SK-N-SH treated with all-trans-retinoic acid at 6 μM for 48 hours (cell line): ENCODE data around the gene DNAH3.

Experiments
- ATAC-seq: fragments of 200-7000 bp; cut with Tn5 transposase; 3 replicates; pipeline ENCODE4 v1.9.1; 2020; ENCODE audit warnings: mild to moderate bottlenecking, moderate library complexity
- ARNTL ChIP-seq: fragments of 450-650 bp; formaldehyde crosslinking; IDR thresholded peaks from 2 replicates; pipeline ENCODE4 v1.5.0; 2020; ENCODE audit warnings: low read depth, mild to moderate bottlenecking, moderate library complexity, borderline replicate concordance
- CREB5 ChIP-seq: fragments of 250-450 bp; sonication (Bioruptor Pico); IDR thresholded peaks from 2 replicates; pipeline ENCODE4 v1.5.1; 2020; ENCODE audit warnings: low read depth, mild to moderate bottlenecking, moderate library complexity
- CSDC2 ChIP-seq: fragments of 250-450 bp; sonication (Bioruptor Pico); IDR thresholded peaks from 2 replicates; pipeline ENCODE4 v1.5.0; 2020; ENCODE audit warnings: mild to moderate bottlenecking, moderate library complexity
- CSRNP3 ChIP-seq: fragments of 250-450 bp; sonication (Bioruptor Pico); IDR thresholded peaks from 2 replicates; pipeline ENCODE4 v1.5.1; 2021; ENCODE audit warnings: mild to moderate bottlenecking, moderate library complexity
- GLIS3 ChIP-seq: fragments of 250-450 bp; sonication (Bioruptor Pico); IDR thresholded peaks from 2 replicates; pipeline ENCODE4 v1.5.0; 2020; ENCODE audit warnings: mild to moderate bottlenecking, moderate library complexity
- ISL1 ChIP-seq: fragments of 250-450 bp; sonication (Bioruptor Pico); IDR thresholded peaks from 2 replicates; pipeline ENCODE4 v2.1.2; 2022; ENCODE audit warnings: mild to moderate bottlenecking, moderate library complexity
- OSR1 ChIP-seq: fragments of 250-450 bp; sonication (Bioruptor Pico); IDR thresholded peaks from 2 replicates; pipeline ENCODE4 v1.8.0; 2022; ENCODE audit warnings: moderate library complexity, mild to moderate bottlenecking, inconsistent platforms
- POU6F1 ChIP-seq: fragments of 250-450 bp; sonication (Bioruptor Pico); IDR thresholded peaks from 2 replicates; pipeline ENCODE4 v1.8.0; 2021; ENCODE audit warnings: low read depth, mild to moderate bottlenecking, moderate library complexity, borderline replicate concordance
- PPARA ChIP-seq: fragments of 250-450 bp; sonication (Bioruptor Pico); IDR thresholded peaks from 2 replicates; pipeline ENCODE4 v1.5.0; 2020; ENCODE audit warnings: mild to moderate bottlenecking, borderline replicate concordance
- RARB ChIP-seq: fragments of 250-450 bp; sonication (Bioruptor Pico); IDR thresholded peaks from 2 replicates; pipeline ENCODE4 v1.8.0; 2021; ENCODE audit warnings: mild to moderate bottlenecking, moderate library complexity
- SNAI2 ChIP-seq: fragments of 250-450 bp; sonication (Bioruptor Pico); IDR thresholded peaks from 2 replicates; pipeline ENCODE4 v1.5.0; 2020; ENCODE audit warnings: mild to moderate bottlenecking, moderate library complexity
- TCF4 ChIP-seq: fragments of 250-450 bp; sonication (Bioruptor Pico); IDR thresholded peaks from 2 replicates; pipeline ENCODE4 v1.8.0; 2021; ENCODE audit warnings: mild to moderate bottlenecking, moderate library complexity, borderline replicate concordance
- TOX ChIP-seq: fragments of 250-450 bp; sonication (Bioruptor Pico); IDR thresholded peaks from 2 replicates; pipeline ENCODE4 v1.8.0; 2021; ENCODE audit warnings: mild to moderate bottlenecking, moderate library complexity, borderline replicate concordance
- TSHZ2 ChIP-seq: fragments of 250-450 bp; sonication (Bioruptor Pico); IDR thresholded peaks from 2 replicates; pipeline ENCODE4 v1.5.0; 2020; ENCODE audit warnings: mild to moderate bottlenecking, moderate library complexity
- ZC3H10 ChIP-seq: fragments of 250-450 bp; sonication (Bioruptor Pico); IDR thresholded peaks from 2 replicates; pipeline ENCODE4 v1.5.1; 2021; ENCODE audit warnings: mild to moderate bottlenecking, moderate library complexity
- ZFP3 ChIP-seq: fragments of 250-450 bp; sonication (Bioruptor Pico); IDR thresholded peaks from 2 replicates; pipeline ENCODE4 v1.5.0; 2020; ENCODE audit warnings: mild to moderate bottlenecking, moderate library complexity
- ZNF565 ChIP-seq: fragments of 450-650 bp; formaldehyde crosslinking; conservative IDR thresholded peaks from 2 replicates; pipeline ENCODE4 v1.5.0; 2020; ENCODE audit warnings: low read depth, mild to moderate bottlenecking, moderate library complexity
- ZNF70 ChIP-seq: fragments of 450-650 bp; formaldehyde crosslinking; IDR thresholded peaks from 2 replicates; pipeline ENCODE4 v1.5.0; 2020; ENCODE audit warnings: mild to moderate bottlenecking, moderate library complexity
- ZNF8 ChIP-seq: fragments of 450-650 bp; formaldehyde crosslinking; IDR thresholded peaks from 2 replicates; pipeline ENCODE4 v1.5.0; 2020; ENCODE audit warnings: mild to moderate bottlenecking, moderate library complexity

DNAH3 gene

GRCh38 chr16:21028728-21029127, 121.9 kb downstream of the DNAH3 start (continued):
- TF ChIP-seq TSHZ2 (CRISPR knock-in tag), result no peak

- ATAC-seq, result no peak
- TF ChIP-seq ZNF565 (CRISPR knock-in tag) (no peak), CSDC2 (CRISPR knock-in tag) (no peak), OSR1 (no peak), CSRNP3 (CRISPR knock-in tag) (no peak), TOX (CRISPR knock-in tag) (no peak), CREB5 (CRISPR knock-in tag) (no peak), PPARA (no peak), TCF4 (CRISPR knock-in tag) (no peak), RARB (no peak), SNAI2 (CRISPR knock-in tag) (no peak), GLIS3 (CRISPR knock-in tag) (no peak)
Measured at GRCh38 chr16:21026846-21027245, 123.8 kb downstream of the DNAH3 start.

- no peak for ATAC-seq
- TF ChIP-seq TOX (CRISPR knock-in tag) (no peak), ZFP3 (CRISPR knock-in tag) (no peak), OSR1 (no peak), CREB5 (CRISPR knock-in tag) (no peak), GLIS3 (CRISPR knock-in tag) (no peak), TSHZ2 (CRISPR knock-in tag) (no peak), ISL1 (CRISPR knock-in tag) (no peak), PPARA (no peak), SNAI2 (CRISPR knock-in tag) (no peak), ZC3H10 (CRISPR knock-in tag) (no peak), ARNTL (CRISPR knock-in tag) (no peak), ZNF565 (CRISPR knock-in tag) (no peak), POU6F1 (no peak), ZNF70 (CRISPR knock-in tag) (no peak), ZNF8 (CRISPR knock-in tag) (no peak), TCF4 (CRISPR knock-in tag) (no peak), CSDC2 (CRISPR knock-in tag) (no peak)
- TF ChIP-seq, all 23 proteins: peak for 0
Measured at GRCh38 chr16:21023509-21024202, 127.0 kb downstream of the DNAH3 start.
